Neural cell (in vitro differentiated cells): ENCODE measurements around the gene DISP3.

Experiments
- RAD21 ChIP-seq: fragments of 450-650 bp; conservative IDR thresholded peaks from 2 replicates; pipeline ENCODE4 v1.6.1; 2014; ENCODE audit warnings: antibody characterized with exemption, mild to moderate bottlenecking, moderate library complexity
- TF ChIP-seq, protein P1 (sequence below): fragments of 450-650 bp; IDR thresholded peaks from 2 replicates; pipeline ENCODE4 v1.5.1; 2014; ENCODE audit warnings: antibody characterized with exemption, mild to moderate bottlenecking, moderate library complexity; ENCODE audit not compliant: poor library complexity, severe bottlenecking
- TF ChIP-seq, protein P2 (sequence below): IDR thresholded peaks from 2 replicates; pipeline ENCODE4 v1.6.1; 2012; ENCODE audit warnings: borderline replicate concordance

DNA sequence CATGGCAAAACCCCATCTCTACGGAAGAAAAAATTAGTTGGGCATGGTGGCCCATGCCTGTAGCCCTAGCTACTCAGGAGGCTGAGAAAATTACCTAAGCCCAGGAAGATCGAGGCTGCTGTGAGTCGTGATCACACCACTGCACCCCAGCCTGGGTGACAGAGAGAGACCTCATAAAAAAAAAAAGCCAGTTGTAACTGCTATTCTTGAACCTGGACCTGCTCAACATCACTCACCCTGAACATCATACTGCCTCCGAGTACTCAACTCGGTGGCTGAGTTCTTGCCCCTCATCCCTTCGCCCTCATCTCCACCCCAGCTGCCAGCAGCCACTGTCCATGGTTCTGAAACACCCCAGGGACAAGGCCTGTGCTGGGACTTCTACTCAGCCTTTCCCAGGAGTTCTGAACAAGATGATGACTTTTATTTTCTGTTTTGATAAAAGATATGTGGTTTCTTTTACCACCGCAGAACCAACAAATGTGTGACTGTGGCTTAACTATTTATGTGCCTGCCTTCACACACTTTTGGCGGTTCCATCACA lies 5.4 kb upstream of the DISP3 start:
- TF ChIP-seq, protein P1, sequence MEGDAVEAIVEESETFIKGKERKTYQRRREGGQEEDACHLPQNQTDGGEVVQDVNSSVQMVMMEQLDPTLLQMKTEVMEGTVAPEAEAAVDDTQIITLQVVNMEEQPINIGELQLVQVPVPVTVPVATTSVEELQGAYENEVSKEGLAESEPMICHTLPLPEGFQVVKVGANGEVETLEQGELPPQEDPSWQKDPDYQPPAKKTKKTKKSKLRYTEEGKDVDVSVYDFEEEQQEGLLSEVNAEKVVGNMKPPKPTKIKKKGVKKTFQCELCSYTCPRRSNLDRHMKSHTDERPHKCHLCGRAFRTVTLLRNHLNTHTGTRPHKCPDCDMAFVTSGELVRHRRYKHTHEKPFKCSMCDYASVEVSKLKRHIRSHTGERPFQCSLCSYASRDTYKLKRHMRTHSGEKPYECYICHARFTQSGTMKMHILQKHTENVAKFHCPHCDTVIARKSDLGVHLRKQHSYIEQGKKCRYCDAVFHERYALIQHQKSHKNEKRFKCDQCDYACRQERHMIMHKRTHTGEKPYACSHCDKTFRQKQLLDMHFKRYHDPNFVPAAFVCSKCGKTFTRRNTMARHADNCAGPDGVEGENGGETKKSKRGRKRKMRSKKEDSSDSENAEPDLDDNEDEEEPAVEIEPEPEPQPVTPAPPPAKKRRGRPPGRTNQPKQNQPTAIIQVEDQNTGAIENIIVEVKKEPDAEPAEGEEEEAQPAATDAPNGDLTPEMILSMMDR, result no peak
- TF ChIP-seq RAD21, result no peak
- TF ChIP-seq, protein P2, sequence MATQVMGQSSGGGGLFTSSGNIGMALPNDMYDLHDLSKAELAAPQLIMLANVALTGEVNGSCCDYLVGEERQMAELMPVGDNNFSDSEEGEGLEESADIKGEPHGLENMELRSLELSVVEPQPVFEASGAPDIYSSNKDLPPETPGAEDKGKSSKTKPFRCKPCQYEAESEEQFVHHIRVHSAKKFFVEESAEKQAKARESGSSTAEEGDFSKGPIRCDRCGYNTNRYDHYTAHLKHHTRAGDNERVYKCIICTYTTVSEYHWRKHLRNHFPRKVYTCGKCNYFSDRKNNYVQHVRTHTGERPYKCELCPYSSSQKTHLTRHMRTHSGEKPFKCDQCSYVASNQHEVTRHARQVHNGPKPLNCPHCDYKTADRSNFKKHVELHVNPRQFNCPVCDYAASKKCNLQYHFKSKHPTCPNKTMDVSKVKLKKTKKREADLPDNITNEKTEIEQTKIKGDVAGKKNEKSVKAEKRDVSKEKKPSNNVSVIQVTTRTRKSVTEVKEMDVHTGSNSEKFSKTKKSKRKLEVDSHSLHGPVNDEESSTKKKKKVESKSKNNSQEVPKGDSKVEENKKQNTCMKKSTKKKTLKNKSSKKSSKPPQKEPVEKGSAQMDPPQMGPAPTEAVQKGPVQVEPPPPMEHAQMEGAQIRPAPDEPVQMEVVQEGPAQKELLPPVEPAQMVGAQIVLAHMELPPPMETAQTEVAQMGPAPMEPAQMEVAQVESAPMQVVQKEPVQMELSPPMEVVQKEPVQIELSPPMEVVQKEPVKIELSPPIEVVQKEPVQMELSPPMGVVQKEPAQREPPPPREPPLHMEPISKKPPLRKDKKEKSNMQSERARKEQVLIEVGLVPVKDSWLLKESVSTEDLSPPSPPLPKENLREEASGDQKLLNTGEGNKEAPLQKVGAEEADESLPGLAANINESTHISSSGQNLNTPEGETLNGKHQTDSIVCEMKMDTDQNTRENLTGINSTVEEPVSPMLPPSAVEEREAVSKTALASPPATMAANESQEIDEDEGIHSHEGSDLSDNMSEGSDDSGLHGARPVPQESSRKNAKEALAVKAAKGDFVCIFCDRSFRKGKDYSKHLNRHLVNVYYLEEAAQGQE, result no peak
